GM10248 (cell line): ENCODE results near the gene C14orf119.

Source experiments
- CTCF ChIA-PET: fragments of 300-600 bp; sonication (Branson Sonifier 250); formaldehyde crosslinking; extraction: SDS; loops from one replicate; lab custom pipeline; 2021; ENCODE audit warnings: antibody characterized with exemption; lab: Yijun Ruan, JAX
- POLR2A ChIA-PET: fragments of 350-650 bp; sonication (Branson Sonifier 250); formaldehyde crosslinking; extraction: SDS; loops from one replicate; lab custom pipeline; 2020; ENCODE audit warnings: antibody characterized with exemption; lab: Yijun Ruan, JAX
- DNase-seq: peaks from one replicate; pipeline ENCODE4 v3.0.0; 2012; ENCODE audit errors: extremely low spot score
- CTCF ChIP-seq: IDR thresholded peaks from 2 replicates; pipeline ENCODE4 v1.5.1; 2012; ENCODE audit warnings: mild to moderate bottlenecking, low read depth; ENCODE audit errors: extremely low read depth, missing control alignments, control extremely low read depth

Gene C14orf119

GRCh38 chr14:23118506-23119362, 23.4 kb downstream of the C14orf119 start, which contains the start of gene CEBPE:
Gene CEBPE (minus strand): TSS chr14:23119255. CDS start chr14:23119091, 164 bp downstream.
- no peak for DNase-seq
- CTCF ChIA-PET: interaction anchor here (0.8 to 8.8 kb wide), 13 partner anchors 8 to 262 kb away, joined by 3 to 164 read pairs (median 5); partner anchors contain the start of genes ACIN1, C14orf119 and SLC7A8
- TF ChIP-seq CTCF: no peak
- POLR2A ChIA-PET: interaction anchor here (1.0 kb wide), 1 partner anchor 23 kb away, joined by 3 read pairs; the partner anchor contains the start of genes ACIN1 and C14orf119

- peak; percentile 53 for DNase-seq
- POLR2A ChIA-PET: interaction anchor here (1.0 kb wide), 1 partner anchor 24 kb away, joined by 3 read pairs; the partner anchor contains the start of genes ACIN1 and C14orf119
These were observed 24.3 kb downstream of the C14orf119 start for GRCh38 chr14:23119363-23120327.

GRCh38 chr14:23120541-23121251, 25.4 kb downstream of the C14orf119 start:
- peak; percentile 100 for TF ChIP-seq CTCF
- POLR2A ChIA-PET: interaction anchor here (1.0 kb wide), 1 partner anchor 181 kb away, joined by 3 read pairs; no protein-coding TSS in a partner anchor
- CTCF ChIA-PET: interaction anchor here (0.6 to 8.8 kb wide), 72 partner anchors 9 to 440 kb away, joined by 3 to 164 read pairs (median 5); partner anchors contain the start of genes ACIN1, C14orf119, CMTM5 and HOMEZ
- peak; percentile 90 for DNase-seq

More at GRCh38 chr14:23119363-23120327, 24.3 kb downstream of the C14orf119 start:
- TF ChIP-seq CTCF: no peak
- CTCF ChIA-PET: interaction anchor here (0.8 to 8.8 kb wide), 29 partner anchors 9 to 441 kb away, joined by 3 to 164 read pairs (median 6); partner anchors contain the start of genes ACIN1, C14orf119, HOMEZ and SLC7A8

GRCh38 chr14:23121361-23121771, 26.1 kb downstream of the C14orf119 start:
- CTCF ChIA-PET: interaction anchor here (0.6 to 8.8 kb wide), 53 partner anchors 9 to 439 kb away, joined by 3 to 164 read pairs (median 6); partner anchors contain the start of genes ACIN1, C14orf119, CMTM5 and PABPN1
- DNase-seq: peak; percentile 55
- no peak for TF ChIP-seq CTCF
- POLR2A ChIA-PET: interaction anchor here (1.0 kb wide), 1 partner anchor 181 kb away, joined by 3 read pairs; no protein-coding TSS in a partner anchor

GRCh38 chr14:23122086-23122485, 26.8 kb downstream of the C14orf119 start:
- POLR2A ChIA-PET: no interaction called here
- no peak for DNase-seq
- CTCF ChIA-PET: interaction anchor here (1.0 to 8.8 kb wide), 24 partner anchors 8 to 438 kb away, joined by 3 to 164 read pairs (median 12); partner anchors contain the start of genes ACIN1, C14orf119, PABPN1 and PPP1R3E
- TF ChIP-seq CTCF: no peak
